Common myeloid progenitor, CD34-positive (primary cell): Measurements from ENCODE around the gene KDM3B.
"Not testable (repeated sequence)": the region's sequence is repeated elsewhere in the genome, so short reads cannot be mapped to it uniquely, and the experiment has no call there.

Experiments
- CTCF ChIA-PET: fragments of 350-600 bp; sonication (Branson Sonifier 250); formaldehyde crosslinking; loops from one replicate; lab custom pipeline; 2021; ENCODE audit warnings: antibody characterized with exemption; lab: Charles Lee
- POLR2A ChIA-PET: fragments of 350-600 bp; sonication (Branson Sonifier 250); formaldehyde crosslinking; loops from one replicate; lab custom pipeline; 2021; ENCODE audit warnings: antibody characterized with exemption; lab: Charles Lee
- DNase-seq, 3 donors: peaks; one replicate each; pipeline versions ENCODE4 v3.0.0 to v3.0.0-alpha.2; 2013
- H3K27ac ChIP-seq, 2 experiments: 1 replicate in 1 of 2; 2 replicates in 1 of 2; pipeline ENCODE4 v1.7.0; 2013; ENCODE audit warnings: inconsistent platforms in 2 of 2, low read length in 2 of 2, mild to moderate bottlenecking in 2 of 2, low read depth in 1 of 2, moderate library complexity in 1 of 2; ENCODE audit not compliant: severe bottlenecking in 2 of 2, insufficient read depth in 1 of 2, poor library complexity in 1 of 2
- H3K27me3 ChIP-seq, 5 experiments: replicated peaks in 2 of 5; 1 replicate in 3 of 5; 2 replicates in 2 of 5; pipeline versions ENCODE4 v1.6.1 to v1.7.0; 2013; ENCODE audit warnings: low read length in 4 of 5, mild to moderate bottlenecking in 2 of 5, moderate library complexity in 2 of 5, inconsistent platforms in 1 of 5; ENCODE audit not compliant: insufficient read depth in 5 of 5, control insufficient read depth in 4 of 5
- H3K36me3 ChIP-seq, 4 experiments: 1 replicate in 2 of 4; 2 replicates in 2 of 4; pipeline versions ENCODE4 v1.6.1 to v1.7.0; 2013; ENCODE audit warnings: low read length in 3 of 4, control low read depth in 1 of 4, mild to moderate bottlenecking in 1 of 4; ENCODE audit not compliant: control insufficient read depth in 4 of 4, insufficient read depth in 4 of 4
- H3K4me1 ChIP-seq, 4 experiments: 1 replicate in 3 of 4; 2 replicates in 1 of 4; pipeline versions ENCODE4 v1.6.1 to v1.7.1; 2013; ENCODE audit warnings: low read length in 3 of 4, mild to moderate bottlenecking in 3 of 4, control low read depth in 1 of 4, inconsistent platforms in 1 of 4, moderate library complexity in 1 of 4; ENCODE audit not compliant: control insufficient read depth in 4 of 4, insufficient read depth in 4 of 4; ENCODE audit errors: control extremely low read depth in 1 of 4
- H3K4me3 ChIP-seq, 7 experiments: 1 replicate in 4 of 7; 2 replicates in 3 of 7; pipeline versions ENCODE4 v1.5.1 to v1.7.0; 2013; ENCODE audit warnings: mild to moderate bottlenecking in 7 of 7, low read length in 6 of 7, moderate library complexity in 6 of 7, inconsistent platforms in 2 of 7, low read depth in 2 of 7, control low read depth in 1 of 7; ENCODE audit not compliant: insufficient read depth in 4 of 7, control insufficient read depth in 1 of 7; ENCODE audit errors: extremely low read depth in 1 of 7
- H3K9me3 ChIP-seq, 5 experiments: 1 replicate in 4 of 5; 2 replicates in 1 of 5; pipeline versions ENCODE4 v1.6.1 to v1.7.1; 2013; ENCODE audit warnings: low read length in 4 of 5, mild to moderate bottlenecking in 2 of 5, inconsistent platforms in 1 of 5, low read depth in 1 of 5, moderate library complexity in 1 of 5; ENCODE audit not compliant: control insufficient read depth in 4 of 5, insufficient read depth in 2 of 5; ENCODE audit errors: control extremely low read depth in 1 of 5
- WGBS: methylation state at CpG from one replicate; pipeline ENCODE4 v1.1.5; 2013; ENCODE audit not compliant: insufficient coverage; 5-methylcytosine and 5-hydroxymethylcytosine counted together

The KDM3B gene

DNA sequence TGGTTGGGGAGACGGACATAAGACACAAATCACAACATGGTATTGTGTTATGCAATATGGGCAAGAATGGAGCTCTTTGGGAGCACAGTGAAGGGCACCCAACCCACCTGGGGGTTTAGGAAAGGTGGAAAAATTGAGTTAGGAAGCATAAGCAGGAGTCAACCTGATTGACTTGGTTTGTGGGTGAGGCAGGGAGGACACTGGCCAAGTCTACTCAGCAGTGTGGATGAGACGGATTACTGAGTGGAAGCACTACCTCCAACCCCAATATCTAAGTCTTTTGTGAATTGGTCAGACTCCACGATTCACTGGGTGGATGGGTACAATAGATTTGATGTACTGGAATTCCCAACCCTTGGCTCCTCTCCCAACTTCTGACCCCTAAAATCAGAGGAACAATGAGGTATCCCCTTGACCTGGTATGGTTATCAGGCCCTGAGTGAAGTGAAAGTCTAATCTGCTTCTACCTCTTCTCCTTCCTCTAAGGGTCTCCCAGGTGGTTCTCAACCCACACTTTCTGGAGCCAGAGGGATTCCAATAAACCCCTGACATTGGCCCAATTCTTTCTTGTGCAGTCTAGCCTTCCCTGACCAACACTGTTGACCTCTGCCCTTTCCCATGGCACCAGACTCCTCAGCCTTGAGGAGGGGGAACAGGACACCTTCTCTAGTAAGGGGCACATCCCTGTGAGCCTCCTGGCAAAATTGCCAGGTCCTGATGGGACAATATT, 118.0 kb downstream of the KDM3B start:
- Histone ChIP-seq H3K27me3 (peaks cover 0 to 23% (median 13%) of the 10 kb centered on the region in 5 experiments), H3K4me1 (peaks cover 0 to 15% (median 12%) of the 10 kb centered on the region in 4 experiments), H3K36me3 (peaks cover 0 to 18% (median 7%) of the 10 kb centered on the region in 4 experiments), H3K9me3 (no peaks in the 10 kb centered on the region), H3K27ac (no peak overlapping the region), H3K4me3 (no peak overlapping the region)
- POLR2A ChIA-PET, result interaction anchor here (0.6 kb wide), 1 partner anchor 11 kb away, joined by 5 read pairs; no protein-coding TSS in a partner anchor
- peak in 1 of 3 donors; percentile 33 for DNase-seq
- CTCF ChIA-PET, result interaction anchor here (1.1 to 29.7 kb wide), 4 partner anchors 12 to 28 kb away, joined by 4 to 494 read pairs (median 4); no protein-coding TSS in a partner anchor
- WGBS, result 100% methylated on average over 1 of the region's 3 CpGs

DNA sequence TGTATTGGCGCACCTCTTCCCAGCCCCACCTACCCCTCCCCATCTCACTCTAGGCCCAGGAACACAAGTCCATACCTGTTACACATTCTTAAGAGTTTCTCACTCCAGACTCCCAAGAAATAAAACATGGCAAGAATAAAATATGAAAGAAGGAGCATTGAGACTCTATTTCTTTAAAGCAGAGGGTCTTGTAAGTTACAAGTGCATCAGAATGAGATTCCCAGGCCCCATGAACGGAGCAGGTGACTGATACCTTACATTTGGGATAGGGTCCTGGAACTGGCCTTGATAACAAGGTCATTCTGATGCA, 118.5 kb downstream of the KDM3B start:
- 100% methylated on average over 1 of the region's 2 CpGs for WGBS
- Histone ChIP-seq H3K27me3 (peaks cover 0 to 18% (median 13%) of the 10 kb centered on the region in 5 experiments), H3K27ac (no peak overlapping the region), H3K36me3 (peaks cover 0 to 18% (median 7%) of the 10 kb centered on the region in 4 experiments), H3K4me3 (no peak overlapping the region), H3K9me3 (no peaks in the 10 kb centered on the region), H3K4me1 (peaks cover 0 to 10% (median 7%) of the 10 kb centered on the region in 4 experiments)
- POLR2A ChIA-PET, result no interaction called here
- no peak for DNase-seq
- CTCF ChIA-PET, result interaction anchor here (1.1 to 29.7 kb wide), 2 partner anchors 14 to 28 kb away, joined by 4 to 494 read pairs; no protein-coding TSS in a partner anchor

DNA sequence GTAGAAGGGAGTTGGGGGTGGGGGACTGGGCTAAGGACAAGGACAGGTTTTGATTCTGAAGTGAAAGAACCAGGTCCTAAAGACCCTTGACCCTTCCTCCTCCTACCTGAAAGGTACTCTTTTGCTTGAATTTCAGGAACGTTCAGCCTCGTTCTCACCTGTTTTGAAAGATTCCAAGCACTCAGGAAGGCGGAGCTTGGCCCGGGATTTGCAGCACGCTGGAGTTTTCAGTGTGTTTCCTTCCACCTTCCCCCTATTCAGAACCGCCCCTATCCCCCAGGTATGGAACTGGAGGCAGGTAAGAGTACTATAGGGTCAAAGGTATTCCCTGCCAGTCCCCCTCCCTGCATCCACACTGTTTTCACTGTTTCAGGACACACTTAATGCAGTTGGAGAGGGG, 119.9 kb downstream of the KDM3B start:
- Histone ChIP-seq H3K4me3 (no peak overlapping the region), H3K4me1 (no peaks in the 10 kb centered on the region), H3K9me3 (no peaks in the 10 kb centered on the region), H3K36me3 (peaks cover 0 to 9% (median 4%) of the 10 kb centered on the region in 4 experiments), H3K27me3 (peaks cover 0 to 12% (median 2%) of the 10 kb centered on the region in 5 experiments), H3K27ac (no peak overlapping the region)
- WGBS, result 68% methylated on average over 6 of the region's 6 CpGs
- DNase-seq, result no peak
- ChIA-PET POLR2A (no interaction called here), CTCF (interaction anchor here (29.7 kb wide), 1 partner anchor 27 kb away, joined by 494 read pairs; no protein-coding TSS in a partner anchor)

GRCh38 chr5:138473151-138473550, 120.7 kb downstream of the KDM3B start:
- H3K36me3 ChIP-seq, H3K27ac ChIP-seq, DNase-seq, H3K4me1 ChIP-seq, H3K27me3 ChIP-seq, POLR2A ChIA-PET, H3K4me3 ChIP-seq, H3K9me3 ChIP-seq: not testable (repeated sequence)
- CTCF ChIA-PET, result interaction anchor here (1.1 to 1.4 kb wide), 3 partner anchors 8 to 33 kb away, joined by 3 read pairs; partner anchors contain the start of gene EGR1
- WGBS, result 95% methylated on average over 5 of the region's 5 CpGs

GRCh38 chr5:138476918-138477317, 124.4 kb downstream of the KDM3B start:
- CTCF ChIA-PET, result no interaction called here
- 93% methylated on average over 3 of the region's 7 CpGs for WGBS
- peaks cover 0 to 4% (median 0%) of the 10 kb centered on the region in 5 experiments for H3K27me3 ChIP-seq
- DNase-seq, result no peak
- POLR2A ChIA-PET, result interaction anchor here (1.7 kb wide), 1 partner anchor 12 kb away, joined by 8 read pairs; the partner anchor contains the start of gene EGR1
- no peaks in the 10 kb centered on the region for H3K4me1 ChIP-seq
- H3K27ac ChIP-seq, result no peak overlapping the region
- no peaks in the 10 kb centered on the region for H3K9me3 ChIP-seq
- H3K36me3 ChIP-seq, result no peaks in the 10 kb centered on the region
- H3K4me3 ChIP-seq, result no peak overlapping the region

DNA sequence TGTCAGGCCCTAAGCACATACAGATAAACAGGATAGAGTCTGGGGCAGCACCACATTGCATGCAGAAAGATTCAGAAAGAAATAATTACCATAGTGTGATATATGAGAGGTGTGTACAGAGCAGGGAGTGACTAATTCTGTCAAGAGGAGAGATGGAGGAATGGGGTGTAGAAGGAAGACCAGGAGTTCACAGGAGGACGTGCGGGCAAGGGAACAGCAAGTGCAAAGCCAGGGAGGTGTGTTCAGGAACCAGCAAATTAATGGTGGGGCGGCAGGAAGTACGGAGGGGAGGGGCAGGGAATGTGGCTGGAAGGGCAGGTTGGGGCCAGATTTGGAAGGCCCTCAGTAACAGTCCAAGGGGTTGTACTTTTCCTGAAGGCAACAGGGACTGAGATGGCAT, 130.2 kb downstream of the KDM3B start:
- Histone ChIP-seq H3K4me1 (no peaks in the 10 kb centered on the region), H3K27ac (no peak overlapping the region), H3K4me3 (no peak overlapping the region), H3K27me3 (peaks cover 0 to 2% (median 0%) of the 10 kb centered on the region in 5 experiments), H3K36me3 (no peaks in the 10 kb centered on the region), H3K9me3 (no peaks in the 10 kb centered on the region)
- WGBS, result 70% methylated on average over 4 of the region's 4 CpGs
- CTCF ChIA-PET, result interaction anchor here (0.8 to 1.3 kb wide), 3 partner anchors 13 to 18 kb away, joined by 3 to 4 read pairs (median 3); partner anchors contain the start of gene EGR1
- DNase-seq, result no peak
- POLR2A ChIA-PET, result interaction anchor here (0.8 kb wide), 1 partner anchor 17 kb away, joined by 3 read pairs; the partner anchor contains the start of gene EGR1
